Activated CD4-positive, alpha-beta T cell treated with anti-CD3 and anti-CD28 coated beads for 36 hours (primary cell): Measurements from ENCODE around the gene CIROP. TPM values are rescaled to one million over a fixed set of nuclear protein-coding genes. Genes with fewer than 3 reads are reported as not detected.

Experiments used
- ATAC-seq: fragments of 200-7000 bp; cut with Tn5 transposase; one replicate; pipeline ENCODE4 v1.10.0; 2021; ENCODE audit warnings: mild to moderate bottlenecking, moderate library complexity
- CTCF ChIA-PET: fragments of 350-600 bp; sonication (Branson Sonifier 250); formaldehyde crosslinking; loops from one replicate; lab custom pipeline; 2021; ENCODE audit warnings: antibody characterized with exemption; lab: Charles Lee
- POLR2A ChIA-PET: fragments of 350-600 bp; sonication (Branson Sonifier 250); formaldehyde crosslinking; loops from one replicate; lab custom pipeline; 2021; ENCODE audit warnings: antibody characterized with exemption, inconsistent platforms; lab: Charles Lee
- DNase-seq: peaks from one replicate; pipeline ENCODE4 v3.0.0-alpha.2; 2020
- H3K27ac Mint-ChIP-seq: one replicate; pipeline ENCODE4 v1.8.0; 2021; ENCODE audit warnings: mixed read lengths
- H3K27me3 Mint-ChIP-seq: one replicate; pipeline ENCODE4 v1.8.0; 2021; ENCODE audit warnings: mixed read lengths
- H3K36me3 Mint-ChIP-seq: one replicate; pipeline ENCODE4 v1.8.0; 2021; ENCODE audit warnings: low read depth, mixed read lengths
- H3K4me1 Mint-ChIP-seq: one replicate; pipeline ENCODE4 v1.8.0; 2021; ENCODE audit warnings: mixed read lengths
- H3K4me3 Mint-ChIP-seq: one replicate; pipeline ENCODE4 v1.8.0; 2021; ENCODE audit warnings: mild to moderate bottlenecking, moderate library complexity, mixed read lengths
- H3K9me3 Mint-ChIP-seq: one replicate; pipeline ENCODE4 v1.8.0; 2021; ENCODE audit warnings: low read depth, mixed read lengths
- intact Hi-C, 2 experiments: fragments of 100-400 bp; cut with DNase I in 1 of 2; cut with micrococcal nuclease in 1 of 2; formaldehyde crosslinking; loops; one replicate each; pipeline versions ENCODE4 v1.14.2 to v1.15.1; 2022 to 2024; cut with DNase I, micrococcal nuclease
- total RNA-seq, 2 experiments: library from RNA; stranded (reverse); gene quantifications; one replicate each; pipeline ENCODE4 v1.2.3, GENCODE V29; 2021

The CIROP gene
- total RNA-seq, 2 experiments from 2014 or later, result not detected

DNA sequence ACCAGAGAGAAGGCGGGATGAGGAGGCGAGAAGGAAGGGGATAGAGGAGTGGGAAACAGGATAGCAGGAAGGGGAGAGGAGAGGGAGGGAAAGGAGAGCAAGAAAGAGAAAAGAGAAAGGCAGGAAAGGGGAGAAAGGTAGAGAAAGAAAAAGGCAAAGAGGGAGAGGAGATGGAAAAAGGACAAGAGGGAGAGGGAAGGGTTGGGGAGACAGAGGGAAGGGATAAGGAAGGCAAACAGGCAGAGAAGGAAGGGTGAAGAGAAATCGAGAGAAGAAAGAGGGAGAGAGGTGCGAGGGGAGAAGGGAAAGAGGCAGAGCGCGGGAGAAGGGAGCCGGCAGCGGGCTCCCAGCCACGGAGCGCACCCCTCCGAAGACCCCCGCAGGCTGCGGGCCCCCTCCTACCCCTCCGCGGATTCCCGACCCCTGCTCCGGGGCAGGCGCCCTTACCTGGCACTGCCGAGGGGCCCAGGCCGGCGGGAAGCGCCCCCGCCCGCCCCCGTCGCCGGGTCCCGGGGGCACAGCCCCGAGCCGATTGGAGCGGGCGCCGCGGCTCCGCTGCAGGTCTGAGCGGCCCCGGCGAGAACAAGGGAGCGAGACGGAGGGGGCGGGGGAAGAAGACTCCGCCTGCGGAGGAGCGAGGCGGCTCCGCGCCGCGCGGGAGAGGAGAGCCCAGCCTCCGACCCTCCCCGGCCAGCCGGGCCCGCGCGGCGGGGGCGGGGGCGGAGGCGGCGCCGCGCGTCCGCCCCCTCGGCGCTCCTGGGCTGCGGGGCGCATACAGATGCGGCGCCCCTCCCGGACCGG, 47.6 kb downstream of the CIROP start, which contains the start of gene CDH24:
TSS of gene CDH24 (minus strand) at position 565 of the 801 bp plus-strand sequence. CDS start 1,787 bp downstream, outside the sequence.
- ChIA-PET CTCF (interaction anchor here (0.5 to 19.3 kb wide), 47 partner anchors 10 to 1089 kb away, joined by 3 to 751 read pairs (median 4); partner anchors contain the start of genes AJUBA, HAUS4, PRMT5 and PSMB11), POLR2A (interaction anchor here (0.6 to 1.4 kb wide), 5 partner anchors 14 to 70 kb away, joined by 3 to 13 read pairs (median 3); partner anchors contain the start of genes ACIN1 and C14orf119)
- Mint-ChIP-seq H3K4me3 (peak within 1 kb of the TSS; percentile 74), H3K36me3 (peaks cover 24% of the 10 kb centered on the region), H3K9me3 (no peaks in the 10 kb centered on the region), H3K4me1 (peaks cover 15% of the 10 kb centered on the region), H3K27me3 (no peaks in the 10 kb centered on the region), H3K27ac (peak within 1 kb of the TSS; percentile 2)
- peak; percentile 68 for ATAC-seq
- intact Hi-C loops, result loop anchor here (1.0 to 5.0 kb wide), 4 partner anchors 22 to 128 kb away; partner anchors contain the start of gene PRMT5 (in 1 of the 2)
- DNase-seq, result peak; percentile 84

DNA sequence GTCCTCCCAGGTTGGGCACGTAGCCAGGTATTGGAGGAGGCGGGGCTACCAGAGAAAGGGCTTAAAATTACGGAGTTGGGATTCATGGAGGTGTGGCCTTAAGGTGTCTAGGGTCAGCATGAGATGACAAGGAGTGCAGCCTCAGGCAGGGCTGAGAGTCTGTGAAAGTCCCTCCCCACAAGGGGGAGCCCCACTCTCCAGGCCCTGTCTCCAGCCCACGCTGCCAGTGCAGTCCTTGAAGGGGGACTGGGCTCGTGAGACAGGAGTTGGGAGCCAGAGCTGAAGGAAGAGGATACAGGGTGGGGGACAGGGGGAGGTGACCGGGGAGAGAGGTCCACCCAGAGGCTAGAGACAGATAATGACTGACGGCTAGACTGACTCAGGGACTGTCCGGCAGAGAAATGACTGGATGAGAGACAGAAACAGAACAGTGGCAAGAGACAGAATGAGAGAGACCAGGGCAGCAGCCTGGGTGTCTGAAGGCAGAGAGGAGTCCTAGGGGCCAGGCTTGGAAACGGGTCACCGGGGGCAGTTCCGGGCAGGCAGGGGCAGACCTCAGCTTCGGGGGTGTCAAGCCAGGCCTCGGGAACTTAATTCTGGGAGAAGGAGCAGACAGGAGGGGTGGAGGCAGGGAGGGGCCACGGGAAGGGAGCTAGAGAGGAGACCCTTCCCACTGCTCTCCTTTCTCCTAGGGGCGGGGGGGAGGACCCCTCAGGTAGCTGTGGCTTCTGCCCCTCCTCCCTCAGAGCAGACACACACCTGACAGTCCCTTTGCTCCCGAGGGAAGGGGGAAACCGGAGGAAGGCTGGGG, 48.4 kb downstream of the CIROP start:
- Mint-ChIP-seq H3K27ac (peak overlapping the region; percentile 2), H3K4me3 (peak overlapping the region; percentile 49), H3K27me3 (no peaks in the 10 kb centered on the region), H3K4me1 (peaks cover 15% of the 10 kb centered on the region), H3K36me3 (peaks cover 21% of the 10 kb centered on the region), H3K9me3 (no peaks in the 10 kb centered on the region)
- ChIA-PET CTCF (interaction anchor here (0.6 to 19.3 kb wide), 14 partner anchors 12 to 486 kb away, joined by 3 to 751 read pairs (median 4); partner anchors contain the start of genes AJUBA and HAUS4), POLR2A (interaction anchor here (1.0 kb wide), 1 partner anchor 70 kb away, joined by 3 read pairs; no protein-coding TSS in a partner anchor)
- peak; percentile 61 for ATAC-seq
- intact Hi-C loops, result loop anchor here (1.0 to 5.0 kb wide), 3 partner anchors 21 to 128 kb away; partner anchors contain the start of gene PRMT5 (in 1 of the 2)
- DNase-seq, result peak; percentile 80

DNA sequence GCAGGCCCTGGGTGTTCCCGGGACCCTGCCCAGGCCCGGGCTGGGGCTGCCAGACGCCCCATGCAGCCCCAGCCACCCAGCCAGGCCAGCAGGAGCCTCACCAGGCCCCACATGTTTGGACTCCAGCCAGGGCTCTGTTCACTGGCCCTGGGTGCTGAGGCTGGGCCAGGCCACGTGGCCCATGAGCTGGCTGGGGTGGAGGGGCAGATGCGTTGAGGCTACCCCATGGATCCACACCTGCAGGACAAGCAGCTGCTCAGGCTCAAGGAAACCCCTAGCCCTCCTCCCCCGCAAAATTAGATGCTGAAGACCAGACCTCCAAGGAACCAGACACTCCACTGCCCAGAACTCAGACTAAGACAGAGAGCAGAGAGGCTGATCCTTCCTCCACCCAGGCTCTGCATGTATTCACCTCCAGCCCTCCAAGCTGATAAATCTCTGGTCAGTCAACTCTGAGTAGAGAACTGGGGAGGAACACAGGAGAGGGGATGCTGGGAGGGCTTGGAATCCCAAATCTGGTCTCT, 49.1 kb downstream of the CIROP start:
- DNase-seq (no peak), ATAC-seq (no peak)
- POLR2A ChIA-PET, result interaction anchor here (0.5 to 1.0 kb wide), 2 partner anchors 26 to 69 kb away, joined by 3 read pairs; no protein-coding TSS in a partner anchor
- Mint-ChIP-seq H3K9me3 (no peaks in the 10 kb centered on the region), H3K36me3 (peaks cover 15% of the 10 kb centered on the region), H3K4me3 (no peak overlapping the region), H3K27me3 (no peaks in the 10 kb centered on the region), H3K27ac (no peak overlapping the region), H3K4me1 (peaks cover 15% of the 10 kb centered on the region)
- intact Hi-C loops, result loop anchor here (1.0 to 5.0 kb wide), 3 partner anchors 20 to 127 kb away; partner anchors contain the start of gene PRMT5 (in 1 of the 2)
- CTCF ChIA-PET, result interaction anchor here (0.6 to 19.3 kb wide), 15 partner anchors 13 to 131 kb away, joined by 3 to 751 read pairs (median 5); partner anchors contain the start of genes ACIN1, AJUBA, C14orf119 and PRMT5

DNA sequence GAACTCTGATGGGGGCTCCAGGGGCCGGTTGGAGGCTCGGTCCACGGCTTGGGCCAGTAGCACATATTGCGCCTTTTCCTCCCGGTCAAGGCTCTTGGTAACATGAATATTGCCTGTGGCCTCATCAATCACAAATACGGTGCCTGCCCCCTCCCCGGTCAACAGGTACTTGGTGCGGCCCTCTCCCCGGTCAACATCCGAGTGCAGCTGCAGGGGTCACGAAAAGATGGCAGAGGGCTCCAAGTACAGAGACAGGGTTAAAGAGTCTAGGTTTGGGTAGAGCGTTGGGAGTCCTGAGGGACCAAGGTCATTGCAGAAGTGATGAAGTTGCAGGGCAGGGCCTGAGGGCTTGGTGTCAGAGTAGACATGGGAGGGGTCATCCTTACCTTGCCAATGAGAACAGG, 49.6 kb downstream of the CIROP start:
- Mint-ChIP-seq H3K27ac (no peak overlapping the region), H3K36me3 (peaks cover 11% of the 10 kb centered on the region), H3K4me3 (no peak overlapping the region), H3K27me3 (no peaks in the 10 kb centered on the region), H3K4me1 (peaks cover 15% of the 10 kb centered on the region), H3K9me3 (no peaks in the 10 kb centered on the region)
- intact Hi-C loops, result loop anchor here in 1 of 2 experiments (5.0 kb wide), 1 partner anchor 48 kb away; no protein-coding TSS in a partner anchor
- ATAC-seq (no peak), DNase-seq (no peak)
- ChIA-PET POLR2A (interaction anchor here (0.5 to 1.0 kb wide), 2 partner anchors 26 to 69 kb away, joined by 3 read pairs; no protein-coding TSS in a partner anchor), CTCF (interaction anchor here (0.6 to 19.3 kb wide), 15 partner anchors 11 to 131 kb away, joined by 3 to 751 read pairs (median 5); partner anchors contain the start of genes ACIN1, AJUBA, C14orf119 and PRMT5)

DNA sequence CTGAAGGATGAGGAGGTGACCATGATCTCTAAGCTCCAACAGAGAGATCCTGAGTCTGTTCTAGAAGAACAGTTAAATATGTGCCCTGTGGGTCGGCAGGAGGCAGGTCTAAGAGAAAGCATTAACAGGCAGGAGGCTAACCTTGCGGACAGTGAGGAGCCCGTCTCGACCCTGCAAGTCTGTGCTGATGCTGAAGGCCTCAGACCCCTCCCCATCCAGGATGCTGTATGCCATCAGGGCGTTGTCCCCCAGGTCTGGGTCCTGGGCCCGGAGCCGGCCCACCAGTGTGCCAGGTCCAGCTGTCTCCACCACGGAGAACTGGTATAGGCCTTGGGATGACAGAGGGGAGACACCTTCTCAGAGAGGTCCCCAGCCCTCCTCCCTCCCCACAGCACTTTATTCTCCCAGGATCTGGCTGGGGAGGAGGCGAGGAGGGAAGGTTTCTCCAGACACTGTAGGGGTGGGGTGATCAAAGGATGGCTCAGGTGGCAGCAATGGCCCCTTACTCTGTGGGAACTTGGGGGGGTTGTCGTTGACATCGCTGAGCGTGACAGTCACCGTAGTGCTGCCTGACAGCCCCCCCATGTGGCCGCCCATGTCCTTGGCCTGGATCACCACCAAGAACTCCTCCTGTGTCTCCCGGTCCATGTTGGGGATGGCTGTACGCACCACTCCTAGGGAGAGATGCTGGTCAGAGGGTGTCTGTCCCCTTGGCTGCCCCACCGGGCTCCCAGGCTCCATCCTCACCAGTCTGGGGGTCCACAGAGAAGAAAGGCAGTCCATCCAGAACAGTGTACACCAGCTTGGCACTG, 50.6 kb downstream of the CIROP start:
- peaks cover 15% of the 10 kb centered on the region for H3K4me1 Mint-ChIP-seq
- H3K9me3 Mint-ChIP-seq, result no peaks in the 10 kb centered on the region
- ChIA-PET POLR2A (no interaction called here), CTCF (interaction anchor here (0.7 to 19.3 kb wide), 10 partner anchors 10 to 125 kb away, joined by 3 to 751 read pairs (median 5); partner anchors contain the start of genes AJUBA and PRMT5)
- DNase-seq (peak; percentile 72), ATAC-seq (no peak)
- H3K27me3 Mint-ChIP-seq, result no peaks in the 10 kb centered on the region
- H3K4me3 Mint-ChIP-seq, result no peak overlapping the region
- peaks cover 4% of the 10 kb centered on the region for H3K36me3 Mint-ChIP-seq
- intact Hi-C loops, result no loop called here
- H3K27ac Mint-ChIP-seq, result no peak overlapping the region

DNA sequence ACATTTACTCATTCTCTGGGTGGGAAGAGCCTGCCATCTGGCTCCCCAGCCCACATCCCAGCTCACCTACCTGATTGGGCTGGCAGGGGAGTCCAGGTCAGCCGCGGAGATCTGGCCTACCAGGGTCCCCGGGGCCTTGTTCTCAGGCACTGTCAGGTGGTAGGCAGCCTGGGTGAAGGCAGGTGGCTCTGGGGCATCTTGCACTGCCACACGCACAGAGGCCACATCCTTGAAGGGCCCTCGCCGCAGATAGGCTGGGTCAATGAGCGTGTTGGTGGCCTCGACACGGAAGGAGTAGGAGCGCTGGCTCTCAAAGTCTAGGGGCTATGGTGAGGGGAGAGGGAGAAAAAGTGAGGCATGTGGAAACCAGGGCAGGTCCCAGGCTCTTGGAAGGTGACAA, 51.4 kb downstream of the CIROP start:
- ChIA-PET CTCF (interaction anchor here (0.7 to 19.3 kb wide), 6 partner anchors 13 to 119 kb away, joined by 3 to 751 read pairs (median 16); partner anchors contain the start of gene AJUBA), POLR2A (no interaction called here)
- Mint-ChIP-seq H3K4me1 (peaks cover 15% of the 10 kb centered on the region), H3K4me3 (no peak overlapping the region), H3K36me3 (peaks cover 1% of the 10 kb centered on the region), H3K27me3 (no peaks in the 10 kb centered on the region), H3K27ac (no peak overlapping the region), H3K9me3 (no peaks in the 10 kb centered on the region)
- ATAC-seq (no peak), DNase-seq (no peak)
- intact Hi-C loops, result no loop called here

DNA sequence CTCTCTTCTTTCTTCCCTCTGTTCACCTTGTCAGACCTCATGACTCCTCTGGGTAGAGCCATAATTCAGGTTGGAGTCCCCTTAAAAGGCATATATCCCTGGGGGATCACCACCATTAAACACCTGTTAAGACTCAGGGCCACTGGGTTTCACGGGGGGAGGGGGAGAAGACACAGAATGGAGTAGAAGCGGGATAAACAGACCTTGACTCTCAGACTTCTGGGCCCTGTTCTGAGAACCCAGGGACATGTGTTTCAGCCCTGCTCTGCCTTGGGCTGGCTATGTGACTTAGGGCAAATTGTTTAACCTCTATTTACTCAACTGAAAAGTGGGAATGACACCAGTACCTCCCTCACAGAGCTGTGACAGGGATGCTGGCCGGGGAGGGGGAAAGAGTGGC, 52.1 kb downstream of the CIROP start:
- no peak overlapping the region for H3K27ac Mint-ChIP-seq
- ChIA-PET CTCF (interaction anchor here (0.5 to 19.3 kb wide), 9 partner anchors 13 to 97 kb away, joined by 3 to 751 read pairs (median 4); partner anchors contain the start of gene AJUBA), POLR2A (interaction anchor here (0.6 kb wide), 1 partner anchor 57 kb away, joined by 3 read pairs; no protein-coding TSS in a partner anchor)
- no peaks in the 10 kb centered on the region for H3K36me3 Mint-ChIP-seq
- H3K9me3 Mint-ChIP-seq, result no peaks in the 10 kb centered on the region
- no peak overlapping the region for H3K4me3 Mint-ChIP-seq
- intact Hi-C loops, result no loop called here
- no peak for DNase-seq
- no peak for ATAC-seq
- peaks cover 11% of the 10 kb centered on the region for H3K4me1 Mint-ChIP-seq
- H3K27me3 Mint-ChIP-seq, result no peaks in the 10 kb centered on the region

DNA sequence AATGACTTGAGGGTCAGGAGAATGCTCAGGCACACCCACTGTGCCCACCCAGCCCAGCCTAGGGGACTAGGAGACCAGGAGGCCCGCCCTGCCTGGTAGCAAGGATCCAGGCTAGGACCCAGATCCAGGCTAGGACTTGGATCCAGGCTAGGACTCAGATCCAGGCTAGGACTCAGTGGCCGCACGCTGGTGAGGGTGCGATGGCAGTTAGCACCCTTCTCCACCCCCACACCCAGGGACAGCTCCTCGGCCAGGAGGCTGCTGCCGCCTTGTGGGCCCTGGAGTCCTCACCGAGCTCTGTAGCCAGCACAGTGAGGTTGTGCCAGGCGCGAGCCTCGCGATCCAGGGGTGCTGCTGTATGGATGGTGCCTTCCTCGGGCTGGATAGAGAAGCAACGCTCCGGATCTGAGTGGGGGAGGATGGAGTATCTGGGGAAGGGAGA, 52.6 kb downstream of the CIROP start:
- POLR2A ChIA-PET, result interaction anchor here (0.6 kb wide), 1 partner anchor 57 kb away, joined by 3 read pairs; no protein-coding TSS in a partner anchor
- intact Hi-C loops, result no loop called here
- no peaks in the 10 kb centered on the region for H3K9me3 Mint-ChIP-seq
- ATAC-seq (no peak), DNase-seq (peak; percentile 44)
- peaks cover 11% of the 10 kb centered on the region for H3K4me1 Mint-ChIP-seq
- no peak overlapping the region for H3K4me3 Mint-ChIP-seq
- H3K36me3 Mint-ChIP-seq, result peaks cover 2% of the 10 kb centered on the region
- CTCF ChIA-PET, result interaction anchor here (0.8 to 19.3 kb wide), 7 partner anchors 12 to 80 kb away, joined by 3 to 751 read pairs (median 11); partner anchors contain the start of gene AJUBA
- peaks cover 2% of the 10 kb centered on the region for H3K27me3 Mint-ChIP-seq
- no peak overlapping the region for H3K27ac Mint-ChIP-seq

DNA sequence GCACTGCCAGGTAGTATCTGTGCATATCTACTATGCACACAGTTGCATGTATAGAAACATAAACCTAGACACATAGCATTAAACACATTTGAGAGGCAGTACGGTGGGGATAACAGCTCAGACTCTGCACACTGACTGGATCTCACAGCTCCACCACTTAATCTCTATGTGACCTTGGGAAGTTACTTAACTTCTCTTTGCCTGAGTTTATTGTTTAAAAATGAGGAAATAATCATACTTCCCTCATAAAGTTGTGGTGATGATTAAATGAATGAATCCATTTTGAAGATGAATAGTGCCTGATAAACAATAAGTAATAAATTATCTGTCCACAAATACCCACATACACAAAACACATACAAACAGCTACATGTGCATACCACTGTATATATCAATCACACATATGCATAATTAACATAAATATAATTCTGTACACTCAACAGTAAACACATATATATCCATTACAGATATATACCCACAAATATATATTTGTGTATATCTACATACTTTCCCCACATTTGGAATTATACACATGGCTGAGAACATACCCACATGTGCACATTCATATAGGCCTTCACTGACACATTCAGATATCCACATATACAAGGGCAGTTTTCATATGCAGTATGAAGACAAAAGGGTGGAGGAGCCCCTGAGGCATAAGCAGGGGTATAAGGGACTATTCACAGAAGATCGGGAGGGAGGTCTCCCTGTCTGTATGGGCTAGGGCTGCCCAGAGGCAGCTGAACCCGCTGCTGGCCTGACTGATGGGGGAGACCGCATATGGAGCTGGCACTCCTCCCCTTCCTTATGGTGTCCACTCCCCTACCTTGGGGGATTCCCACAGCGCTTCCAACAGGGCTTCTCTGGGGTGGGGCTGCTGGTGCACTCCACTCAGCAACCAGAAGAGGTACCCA, 53.4 kb downstream of the CIROP start:
- Mint-ChIP-seq H3K27me3 (peaks cover 2% of the 10 kb centered on the region), H3K4me3 (no peak overlapping the region), H3K9me3 (no peaks in the 10 kb centered on the region), H3K4me1 (peaks cover 5% of the 10 kb centered on the region), H3K36me3 (peaks cover 2% of the 10 kb centered on the region), H3K27ac (no peak overlapping the region)
- ATAC-seq (no peak), DNase-seq (no peak)
- CTCF ChIA-PET, result interaction anchor here (0.8 to 19.3 kb wide), 6 partner anchors 17 to 79 kb away, joined by 3 to 751 read pairs (median 8); partner anchors contain the start of gene AJUBA
- intact Hi-C loops, result no loop called here
- POLR2A ChIA-PET, result no interaction called here
